ENCODE results near the gene PRAC1. TPM values are rescaled to one million over a fixed set of nuclear protein-coding genes. Genes with fewer than 3 reads are reported as not detected.

Gene PRAC1
- total and polyA plus RNA-seq, 11 donors = not detected

DNA sequence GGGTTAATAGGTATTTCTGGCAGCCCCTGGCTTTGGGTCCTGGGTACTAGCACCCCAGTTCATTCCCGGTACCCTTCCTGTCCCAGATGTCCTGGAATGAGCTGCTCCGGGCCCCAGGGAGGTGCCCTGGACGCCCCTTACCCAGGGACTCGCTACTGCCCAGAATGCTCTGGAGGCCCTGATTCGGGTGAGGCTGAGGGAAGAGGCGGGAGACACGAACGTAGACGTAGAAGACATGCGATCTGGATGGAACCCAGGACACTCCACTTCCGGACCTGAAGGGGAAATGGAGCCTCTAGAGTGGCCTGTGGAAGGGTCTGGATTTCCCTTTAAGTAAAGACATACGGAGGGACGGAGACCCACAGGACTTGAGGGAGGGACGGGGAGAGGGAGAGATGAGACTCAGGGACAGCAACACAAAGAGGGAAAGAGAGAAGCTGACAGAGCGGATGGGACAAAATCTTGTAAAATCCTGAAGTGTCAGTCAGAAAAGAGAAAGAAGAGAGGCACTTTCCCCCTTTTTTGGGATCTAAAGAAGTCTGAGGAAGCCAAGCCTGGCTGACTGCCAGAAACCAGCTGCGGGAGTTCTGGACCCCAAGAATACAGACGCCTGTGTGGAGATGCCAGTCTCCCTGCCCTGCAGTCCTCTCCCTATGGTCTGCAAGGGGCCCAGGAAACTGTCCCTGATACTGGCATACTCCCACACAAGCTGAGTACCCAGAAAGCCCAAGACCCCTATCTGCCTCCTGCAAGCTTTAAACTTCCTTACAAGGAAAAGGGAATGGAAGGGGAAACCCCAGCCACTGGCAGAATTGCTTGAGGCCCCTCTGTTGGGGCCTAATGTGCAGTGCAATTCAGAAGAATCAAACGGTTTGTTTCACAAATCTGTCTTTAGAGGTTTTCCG, 7.3 kb upstream of the PRAC1 start:
- intact Hi-C loops (cut with DNase I) = loop anchor here in 6 of 10 donors (5.0 to 10.0 kb wide), 5 partner anchors 63 to 275 kb away; partner anchors contain the start of gene IGF2BP1 (in 1 of the 6)
- peaks cover 0 to 33% (median 11%) of the 10 kb centered on the region in 12 donors for H3K4me1 ChIP-seq
- TF ChIP-seq, protein P1, sequence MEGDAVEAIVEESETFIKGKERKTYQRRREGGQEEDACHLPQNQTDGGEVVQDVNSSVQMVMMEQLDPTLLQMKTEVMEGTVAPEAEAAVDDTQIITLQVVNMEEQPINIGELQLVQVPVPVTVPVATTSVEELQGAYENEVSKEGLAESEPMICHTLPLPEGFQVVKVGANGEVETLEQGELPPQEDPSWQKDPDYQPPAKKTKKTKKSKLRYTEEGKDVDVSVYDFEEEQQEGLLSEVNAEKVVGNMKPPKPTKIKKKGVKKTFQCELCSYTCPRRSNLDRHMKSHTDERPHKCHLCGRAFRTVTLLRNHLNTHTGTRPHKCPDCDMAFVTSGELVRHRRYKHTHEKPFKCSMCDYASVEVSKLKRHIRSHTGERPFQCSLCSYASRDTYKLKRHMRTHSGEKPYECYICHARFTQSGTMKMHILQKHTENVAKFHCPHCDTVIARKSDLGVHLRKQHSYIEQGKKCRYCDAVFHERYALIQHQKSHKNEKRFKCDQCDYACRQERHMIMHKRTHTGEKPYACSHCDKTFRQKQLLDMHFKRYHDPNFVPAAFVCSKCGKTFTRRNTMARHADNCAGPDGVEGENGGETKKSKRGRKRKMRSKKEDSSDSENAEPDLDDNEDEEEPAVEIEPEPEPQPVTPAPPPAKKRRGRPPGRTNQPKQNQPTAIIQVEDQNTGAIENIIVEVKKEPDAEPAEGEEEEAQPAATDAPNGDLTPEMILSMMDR (IDR thresholded peaks at IDR 0.05) = no peak
- TF ChIP-seq POLR2A (IDR thresholded peaks at IDR 0.05) = no peak

DNA sequence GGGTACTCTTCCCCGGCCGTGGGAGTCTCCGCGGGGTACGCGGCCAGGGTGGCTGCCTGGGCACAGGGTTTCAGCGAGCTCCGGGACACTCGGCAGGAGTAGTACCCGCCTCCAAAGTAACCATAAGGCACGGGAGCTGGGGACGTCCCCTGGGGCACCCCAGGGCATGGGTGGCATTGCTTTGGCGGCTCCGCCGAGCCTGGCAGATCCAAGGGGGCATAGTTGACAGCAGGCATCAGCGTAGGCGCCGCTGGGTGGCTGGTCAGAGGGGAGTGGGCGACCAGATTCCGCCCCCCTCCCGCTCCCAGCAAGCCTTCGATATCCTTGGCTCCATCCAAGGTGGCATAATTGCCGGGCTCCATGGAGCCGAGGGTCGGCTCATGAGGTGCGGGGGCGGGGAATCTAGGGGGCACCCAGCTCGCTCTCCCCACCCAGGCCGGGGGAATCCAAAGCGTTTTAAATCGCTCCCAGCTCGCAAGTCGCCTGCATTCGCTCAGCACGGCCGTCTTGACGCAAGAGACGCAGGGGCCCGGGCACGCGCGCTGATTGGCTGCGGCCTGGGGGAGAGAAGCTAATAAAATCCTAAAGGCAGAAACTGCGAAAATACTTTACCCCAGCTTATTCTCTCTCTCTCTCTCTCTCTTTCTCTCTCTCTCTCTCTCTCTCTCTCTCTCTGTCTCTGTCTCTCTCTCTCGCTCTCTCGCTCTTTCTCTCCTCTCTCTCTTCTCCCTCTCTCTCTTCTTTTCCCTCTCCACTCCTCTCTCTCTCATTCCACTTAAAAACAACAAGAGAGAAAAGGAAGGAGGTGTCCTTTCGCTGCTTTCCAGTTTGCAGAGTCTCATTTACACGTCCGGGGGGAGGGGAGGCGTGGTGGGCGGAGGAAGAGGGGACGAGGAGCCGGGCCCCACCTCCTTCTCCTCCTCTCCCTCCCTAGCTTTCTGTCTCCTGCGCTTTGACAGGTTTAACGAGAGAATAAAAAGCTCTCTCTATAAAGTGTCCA, 6.2 kb upstream of the PRAC1 start, which contains the start of gene HOXB13:
Gene HOXB13 (minus strand): TSS at position 519 of the 1,000 bp plus-strand sequence. CDS start 157 bp downstream, at position 362.
- Histone ChIP-seq H3K27me3 (peaks cover 71 to 100% (median 100%) of the 10 kb centered on the region in 9 donors), H3K36me3 (no peaks in the 10 kb centered on the region), H3K27ac (no peak within 1 kb of the TSS), H3K9me3 (no peaks in the 10 kb centered on the region), H3K4me1 (peaks cover 0 to 42% (median 14%) of the 10 kb centered on the region in 12 donors), H3K4me3 (peak within 1 kb of the TSS in 9 of 12 donors; percentile 13 to 29 (median 18))
- DNase-seq = no peak
- intact Hi-C loops (cut with DNase I) = loop anchor here in 6 of 10 donors (5.0 to 10.0 kb wide), 4 partner anchors 64 to 276 kb away; no protein-coding TSS in a partner anchor
- WGBS, 4 donors = 3 to 5% (median 4%) methylated on average over 34 to 55 of the region's 55 CpGs
- TF ChIP-seq, protein P1 (IDR thresholded peaks at IDR 0.05) = no peak
- no peak for TF ChIP-seq POLR2A (IDR thresholded peaks at IDR 0.05)
- ATAC-seq = no peak

More for the DNA sequence above, 7.3 kb upstream of the PRAC1 start:
- no peak for ATAC-seq
- Histone ChIP-seq H3K9me3 (no peaks in the 10 kb centered on the region), H3K27ac (no peak overlapping the region), H3K4me3 (no peak overlapping the region), H3K27me3 (peaks cover 76 to 100% (median 100%) of the 10 kb centered on the region in 9 donors), H3K36me3 (no peaks in the 10 kb centered on the region)
- no peak for DNase-seq
- WGBS, 4 donors = 6 to 9% (median 7%) methylated on average over 19 of the region's 19 CpGs

DNA sequence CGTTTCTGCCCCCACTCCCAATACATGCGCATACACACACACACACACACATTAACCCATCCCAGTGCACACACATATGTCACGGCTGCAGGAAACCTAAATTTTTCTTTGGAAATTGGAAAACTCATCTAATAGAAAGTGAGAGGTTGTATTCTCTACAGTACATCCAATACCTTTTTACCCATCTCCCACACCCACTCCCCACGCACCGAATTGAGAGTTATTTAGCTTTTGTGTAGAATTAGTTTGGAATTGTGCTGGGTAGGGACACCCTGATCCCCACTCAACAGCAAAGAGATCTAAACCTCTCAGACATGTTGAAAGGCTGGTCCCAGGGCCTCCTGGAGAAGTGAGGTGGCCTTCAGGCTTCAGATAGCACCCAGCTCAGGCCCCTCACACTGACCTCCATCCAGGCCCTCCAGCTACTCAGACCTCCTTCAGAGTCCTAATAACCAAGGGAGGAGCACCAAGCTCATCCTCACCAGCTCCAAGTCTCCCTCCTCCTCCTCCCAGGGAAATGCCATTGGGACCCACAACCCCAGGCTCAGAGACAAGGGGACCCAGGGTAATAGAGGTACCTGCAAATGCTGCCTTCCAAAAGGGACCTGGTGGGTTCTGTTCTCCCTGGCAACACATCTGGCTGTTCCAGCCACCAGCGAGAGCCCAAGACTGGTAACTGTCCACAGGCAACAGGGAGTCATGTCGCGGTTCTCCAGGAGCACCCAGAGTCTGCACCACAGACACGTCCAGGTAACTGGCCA, 5.3 kb upstream of the PRAC1 start:
- H3K4me1 ChIP-seq = peaks cover 0 to 38% (median 15%) of the 10 kb centered on the region in 12 donors
- H3K4me3 ChIP-seq = peak overlapping the region in 1 of 12 donors; percentile 29
- DNase-seq (no peak), ATAC-seq (no peak)
- WGBS, 4 donors = 27 to 41% (median 30%) methylated on average over 7 to 9 of the region's 9 CpGs
- intact Hi-C loops (cut with DNase I) = loop anchor here in 6 of 10 donors (5.0 to 10.0 kb wide), 4 partner anchors 65 to 277 kb away; no protein-coding TSS in a partner anchor
- H3K27ac ChIP-seq = no peak overlapping the region
- peaks cover 68 to 100% (median 100%) of the 10 kb centered on the region in 9 donors for H3K27me3 ChIP-seq
- no peak for TF ChIP-seq POLR2A (IDR thresholded peaks at IDR 0.05)
- TF ChIP-seq, protein P1 (IDR thresholded peaks at IDR 0.05) = no peak
- no peaks in the 10 kb centered on the region for H3K9me3 ChIP-seq
- H3K36me3 ChIP-seq = no peaks in the 10 kb centered on the region
